GM23338 (cell line): Measurements from ENCODE around the gene ARHGDIA. TPM values are rescaled to one million over a fixed set of nuclear protein-coding genes. Genes with fewer than 3 reads are reported as not detected.

ENCODE experiments used
- ATAC-seq: fragments of 200-7000 bp; cut with Tn5 transposase; 3 replicates; pipeline ENCODE4 v1.9.1; 2020
- DNase-seq: peaks from one replicate; pipeline ENCODE4 v3.0.0-alpha.2; 2015; ENCODE audit warnings: low spot score
- H2AFZ ChIP-seq: fragments of 200-600 bp; sonication (generic); 2 replicates; pipeline ENCODE4 v1.8.0; 2016; ENCODE audit warnings: antibody characterized with exemption, mild to moderate bottlenecking, moderate library complexity
- H3F3A ChIP-seq: fragments of 200-600 bp; sonication (generic); replicated peaks from 2 replicates; pipeline ENCODE4 v1.8.0; 2017; ENCODE audit warnings: antibody characterized with exemption, mixed run types, low read depth
- H3K27ac ChIP-seq: fragments of 200-600 bp; sonication (generic); 2 replicates; pipeline ENCODE4 v1.6.1; 2016; ENCODE audit warnings: low read depth
- H3K27me3 ChIP-seq: fragments of 200-600 bp; sonication (generic); 2 replicates; pipeline ENCODE4 v1.8.0; 2016; ENCODE audit warnings: mild to moderate bottlenecking, mixed run types, moderate library complexity; ENCODE audit not compliant: insufficient read depth
- H3K36me3 ChIP-seq: fragments of 200-600 bp; sonication (generic); 2 replicates; pipeline ENCODE4 v1.8.0; 2016; ENCODE audit warnings: mild to moderate bottlenecking; ENCODE audit not compliant: insufficient read depth
- H3K4me1 ChIP-seq: fragments of 200-600 bp; sonication (generic); 2 replicates; pipeline ENCODE4 v1.8.0; 2016; ENCODE audit warnings: mild to moderate bottlenecking, moderate library complexity; ENCODE audit not compliant: insufficient read depth
- H3K4me2 ChIP-seq: fragments of 200-600 bp; sonication (generic); 2 replicates; pipeline ENCODE4 v1.7.1; 2017; ENCODE audit warnings: mixed run types
- H3K4me3 ChIP-seq: fragments of 200-600 bp; sonication (generic); 2 replicates; pipeline ENCODE4 v1.6.1; 2016; ENCODE audit warnings: mixed run types
- H3K79me2 ChIP-seq: fragments of 200-600 bp; sonication (generic); replicated peaks from 2 replicates; pipeline ENCODE4 v1.8.0; 2017; ENCODE audit warnings: mild to moderate bottlenecking; ENCODE audit not compliant: insufficient read depth
- H3K9me2 ChIP-seq: fragments of 200-600 bp; sonication (generic); 2 replicates; pipeline ENCODE4 v1.8.0; 2017; ENCODE audit not compliant: insufficient read depth
- H4K20me1 ChIP-seq: fragments of 200-600 bp; sonication (generic); replicated peaks from 2 replicates; pipeline ENCODE4 v1.8.0; 2017; ENCODE audit warnings: mild to moderate bottlenecking; ENCODE audit not compliant: insufficient read depth
- H3K27ac Mint-ChIP-seq: 2 replicates; pipeline ENCODE4 v1.8.0; 2020; ENCODE audit warnings: inconsistent platforms, mild to moderate bottlenecking, moderate library complexity, mixed read lengths
- H3K27me3 Mint-ChIP-seq: 3 replicates; pipeline ENCODE4 v1.8.0; 2022; ENCODE audit warnings: low read depth, mild to moderate bottlenecking, moderate library complexity, mixed read lengths, inconsistent platforms; ENCODE audit not compliant: insufficient read depth, poor library complexity
- H3K36me3 Mint-ChIP-seq: 3 replicates; pipeline ENCODE4 v1.8.0; 2021; ENCODE audit warnings: low read depth, mild to moderate bottlenecking, inconsistent platforms, moderate library complexity, mixed read lengths
- H3K4me1 Mint-ChIP-seq: 3 replicates; pipeline ENCODE4 v1.8.0; 2020; ENCODE audit warnings: mild to moderate bottlenecking, inconsistent platforms, mixed read lengths
- H3K4me3 Mint-ChIP-seq: 3 replicates; pipeline ENCODE4 v1.8.0; 2021; ENCODE audit warnings: moderate library complexity, mild to moderate bottlenecking, inconsistent platforms, mixed read lengths
- H3K9me3 Mint-ChIP-seq: 3 replicates; pipeline ENCODE4 v1.8.0; 2020; ENCODE audit warnings: moderate library complexity, mild to moderate bottlenecking, inconsistent platforms, mixed read lengths
- CREB1 ChIP-seq: fragments of 250-450 bp; sonication (Bioruptor Pico); IDR thresholded peaks from 2 replicates; pipeline ENCODE4 v1.5.0; 2020; ENCODE audit warnings: low read depth, mild to moderate bottlenecking, moderate library complexity
- ETS1 ChIP-seq: IDR thresholded peaks from 2 replicates; pipeline ENCODE4 v1.6.1; 2016; ENCODE audit warnings: antibody characterized with exemption
- EZH2 ChIP-seq: fragments of 200-600 bp; sonication (generic); IDR thresholded peaks from one replicate; pipeline ENCODE4 v1.8.0; 2017; ENCODE audit warnings: antibody characterized with exemption, mild to moderate bottlenecking, low read depth; ENCODE audit not compliant: unreplicated experiment
- EZH2phosphoT487 ChIP-seq: fragments of 200-600 bp; sonication (generic); IDR thresholded peaks from one replicate; pipeline ENCODE4 v1.8.1; 2018; ENCODE audit warnings: antibody characterized with exemption; ENCODE audit not compliant: unreplicated experiment
- JUNB ChIP-seq: IDR thresholded peaks from one replicate; pipeline ENCODE4 v1.6.1; 2016; ENCODE audit warnings: antibody characterized with exemption; ENCODE audit not compliant: unreplicated experiment
- NANOG ChIP-seq: IDR thresholded peaks from 2 replicates; pipeline ENCODE4 v1.6.1; 2016; ENCODE audit warnings: antibody characterized with exemption, borderline replicate concordance
- POLR2AphosphoS5 ChIP-seq: IDR thresholded peaks from 2 replicates; pipeline ENCODE4 v1.6.1; 2016; ENCODE audit warnings: antibody characterized with exemption, low read depth
- STAT1 ChIP-seq: IDR thresholded peaks from one replicate; pipeline ENCODE4 v1.6.1; 2016; ENCODE audit warnings: antibody characterized with exemption; ENCODE audit not compliant: unreplicated experiment
- ZNF114 ChIP-seq: fragments of 250-450 bp; sonication (Bioruptor Pico); IDR thresholded peaks from 2 replicates; pipeline ENCODE4 v1.5.0; 2020; ENCODE audit warnings: mild to moderate bottlenecking, moderate library complexity
- polyA plus RNA-seq: library from polyadenylated mRNA; unstranded; fragments of >200 nt; fragmentation: Nextera tagmentation; extraction: Ambion mirVana; gene quantifications from 2 replicates; pipeline ENCODE4 v1.2.1, GENCODE V29; 2016
- total RNA-seq: library from RNA; depleted of rRNA; stranded (reverse); fragments of >200 nt; shearing (Covaris generic); gene quantifications from 2 replicates; pipeline ENCODE4 v1.2.3, GENCODE V29; 2014
- TF ChIP-seq, protein P1 (sequence below): IDR thresholded peaks from one replicate; pipeline ENCODE4 v1.6.1; 2018; ENCODE audit warnings: antibody characterized with exemption; ENCODE audit not compliant: unreplicated experiment
- TF ChIP-seq, protein P2 (sequence below), 2 experiments: fragments of 200-600 bp in 1 of 2; sonication (generic) in 1 of 2; conservative IDR thresholded peaks; 2 replicates each; pipeline versions ENCODE4 v1.5.1 to v1.6.1; 2016 to 2017; ENCODE audit warnings: antibody characterized with exemption in 2 of 2, low read depth in 2 of 2, mild to moderate bottlenecking in 2 of 2, moderate library complexity in 1 of 2

The ARHGDIA gene
- total and polyA plus RNA-seq, 2 experiments from 2014 or later: 125 to 140 TPM

DNA sequence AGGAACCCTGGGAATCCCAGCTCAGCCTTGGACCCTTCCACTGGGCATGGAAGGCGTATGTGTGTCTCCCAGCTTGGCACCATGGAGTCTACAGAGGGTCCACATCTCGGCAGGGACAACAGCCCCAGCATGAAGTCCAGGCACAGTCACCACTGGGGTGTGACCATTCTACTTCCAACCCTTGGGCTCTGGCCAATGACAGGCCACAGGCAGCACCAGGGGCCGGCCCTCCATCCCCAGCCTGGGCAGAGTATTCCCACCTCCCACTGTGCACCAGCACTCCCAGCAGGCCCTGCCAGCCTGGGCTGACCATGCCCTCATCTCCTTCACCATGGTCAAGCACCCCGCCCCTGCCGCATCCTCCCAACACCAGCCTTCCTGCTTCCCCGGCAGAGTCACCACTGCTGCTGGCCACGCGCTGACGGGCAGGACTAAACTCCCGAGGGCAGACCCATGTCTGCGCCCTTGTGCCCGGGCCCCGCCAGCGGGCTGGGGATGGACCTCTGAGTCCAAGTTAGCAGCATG is 26.7 kb downstream of the ARHGDIA start (continued):
- TF ChIP-seq, protein P1, sequence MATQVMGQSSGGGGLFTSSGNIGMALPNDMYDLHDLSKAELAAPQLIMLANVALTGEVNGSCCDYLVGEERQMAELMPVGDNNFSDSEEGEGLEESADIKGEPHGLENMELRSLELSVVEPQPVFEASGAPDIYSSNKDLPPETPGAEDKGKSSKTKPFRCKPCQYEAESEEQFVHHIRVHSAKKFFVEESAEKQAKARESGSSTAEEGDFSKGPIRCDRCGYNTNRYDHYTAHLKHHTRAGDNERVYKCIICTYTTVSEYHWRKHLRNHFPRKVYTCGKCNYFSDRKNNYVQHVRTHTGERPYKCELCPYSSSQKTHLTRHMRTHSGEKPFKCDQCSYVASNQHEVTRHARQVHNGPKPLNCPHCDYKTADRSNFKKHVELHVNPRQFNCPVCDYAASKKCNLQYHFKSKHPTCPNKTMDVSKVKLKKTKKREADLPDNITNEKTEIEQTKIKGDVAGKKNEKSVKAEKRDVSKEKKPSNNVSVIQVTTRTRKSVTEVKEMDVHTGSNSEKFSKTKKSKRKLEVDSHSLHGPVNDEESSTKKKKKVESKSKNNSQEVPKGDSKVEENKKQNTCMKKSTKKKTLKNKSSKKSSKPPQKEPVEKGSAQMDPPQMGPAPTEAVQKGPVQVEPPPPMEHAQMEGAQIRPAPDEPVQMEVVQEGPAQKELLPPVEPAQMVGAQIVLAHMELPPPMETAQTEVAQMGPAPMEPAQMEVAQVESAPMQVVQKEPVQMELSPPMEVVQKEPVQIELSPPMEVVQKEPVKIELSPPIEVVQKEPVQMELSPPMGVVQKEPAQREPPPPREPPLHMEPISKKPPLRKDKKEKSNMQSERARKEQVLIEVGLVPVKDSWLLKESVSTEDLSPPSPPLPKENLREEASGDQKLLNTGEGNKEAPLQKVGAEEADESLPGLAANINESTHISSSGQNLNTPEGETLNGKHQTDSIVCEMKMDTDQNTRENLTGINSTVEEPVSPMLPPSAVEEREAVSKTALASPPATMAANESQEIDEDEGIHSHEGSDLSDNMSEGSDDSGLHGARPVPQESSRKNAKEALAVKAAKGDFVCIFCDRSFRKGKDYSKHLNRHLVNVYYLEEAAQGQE: no peak
- no peak for TF ChIP-seq CREB1 (CRISPR knock-in tag)

DNA sequence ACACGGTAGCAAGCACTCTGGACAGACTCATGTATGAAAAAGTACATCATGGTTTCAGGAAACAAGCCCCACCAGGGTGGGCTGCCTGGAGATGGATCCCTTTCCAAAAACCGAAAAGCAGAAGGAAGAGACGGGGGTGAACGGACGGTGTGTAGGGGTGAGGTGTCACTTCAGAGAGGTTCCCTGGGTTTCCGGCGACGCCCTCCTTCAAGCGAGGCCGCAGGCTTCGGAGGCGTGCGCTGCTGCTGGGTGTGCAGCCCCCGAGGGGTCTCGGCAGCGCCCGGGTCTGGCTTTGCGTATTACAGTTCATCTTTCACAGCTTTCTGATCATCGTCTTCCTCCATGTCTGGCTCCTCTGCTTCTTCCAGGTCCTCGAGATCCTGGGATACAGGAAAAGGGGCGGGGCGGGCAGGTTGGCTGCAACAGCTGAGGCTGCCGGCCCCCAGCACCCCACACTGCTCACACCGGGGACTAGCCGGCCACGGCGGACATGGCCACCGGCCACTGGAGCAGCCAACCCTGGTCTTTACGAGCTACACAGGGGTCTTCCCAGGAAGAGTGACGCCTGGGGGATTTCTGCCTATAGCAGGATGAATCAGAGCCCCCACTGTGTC is 27.3 kb downstream of the ARHGDIA start:
- Histone ChIP-seq H4K20me1 (peaks cover 6% of the 10 kb centered on the region; the same call in 1 of the 2 replicates), H3K27me3 (no peaks in the 10 kb centered on the region), H3K4me3 (no peak overlapping the region), H3K4me2 (no peak overlapping the region), H3F3A (peaks cover 8% of the 10 kb centered on the region; the same call in 1 of the 2 replicates), H3K79me2 (no peaks in the 10 kb centered on the region), H2AFZ (no peak overlapping the region), H3K27ac (no peak overlapping the region), H3K36me3 (peaks cover 7% of the 10 kb centered on the region; the same call in 1 of the 2 replicates), H3K9me2 (no peaks in the 10 kb centered on the region), H3K4me1 (no peaks in the 10 kb centered on the region)
- Mint-ChIP-seq H3K4me1 (peaks cover 1% of the 10 kb centered on the region; the same call in 1 of the 3 replicates), H3K27ac (no peak overlapping the region), H3K27me3 (no peaks in the 10 kb centered on the region), H3K9me3 (no peaks in the 10 kb centered on the region), H3K4me3 (no peak overlapping the region), H3K36me3 (peaks cover 34% of the 10 kb centered on the region)
- DNase-seq (no peak), ATAC-seq (no peak)
- TF ChIP-seq EZH2phosphoT487 (no peak), EZH2 (no peak), ETS1 (no peak), NANOG (no peak), POLR2AphosphoS5 (no peak), ZNF114 (CRISPR knock-in tag) (no peak), STAT1 (no peak), JUNB (no peak)
- TF ChIP-seq, protein P1: no peak
- TF ChIP-seq, protein P2, sequence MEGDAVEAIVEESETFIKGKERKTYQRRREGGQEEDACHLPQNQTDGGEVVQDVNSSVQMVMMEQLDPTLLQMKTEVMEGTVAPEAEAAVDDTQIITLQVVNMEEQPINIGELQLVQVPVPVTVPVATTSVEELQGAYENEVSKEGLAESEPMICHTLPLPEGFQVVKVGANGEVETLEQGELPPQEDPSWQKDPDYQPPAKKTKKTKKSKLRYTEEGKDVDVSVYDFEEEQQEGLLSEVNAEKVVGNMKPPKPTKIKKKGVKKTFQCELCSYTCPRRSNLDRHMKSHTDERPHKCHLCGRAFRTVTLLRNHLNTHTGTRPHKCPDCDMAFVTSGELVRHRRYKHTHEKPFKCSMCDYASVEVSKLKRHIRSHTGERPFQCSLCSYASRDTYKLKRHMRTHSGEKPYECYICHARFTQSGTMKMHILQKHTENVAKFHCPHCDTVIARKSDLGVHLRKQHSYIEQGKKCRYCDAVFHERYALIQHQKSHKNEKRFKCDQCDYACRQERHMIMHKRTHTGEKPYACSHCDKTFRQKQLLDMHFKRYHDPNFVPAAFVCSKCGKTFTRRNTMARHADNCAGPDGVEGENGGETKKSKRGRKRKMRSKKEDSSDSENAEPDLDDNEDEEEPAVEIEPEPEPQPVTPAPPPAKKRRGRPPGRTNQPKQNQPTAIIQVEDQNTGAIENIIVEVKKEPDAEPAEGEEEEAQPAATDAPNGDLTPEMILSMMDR (conservative IDR thresholded peaks at IDR 0.05; ENCODE audit: low read depth in 2 of 2): no peak
